SK-N-SH treated with all-trans-retinoic acid at 6 μM for 48 hours (cell line): ENCODE data around the gene TMEM132D.

Experiments
- CSDC2 ChIP-seq: fragments of 250-450 bp; sonication (Bioruptor Pico); IDR thresholded peaks from 2 replicates; pipeline ENCODE4 v1.5.0; 2020; ENCODE audit warnings: mild to moderate bottlenecking, moderate library complexity
- RARB ChIP-seq: fragments of 250-450 bp; sonication (Bioruptor Pico); IDR thresholded peaks from 2 replicates; pipeline ENCODE4 v1.8.0; 2021; ENCODE audit warnings: mild to moderate bottlenecking, moderate library complexity
- ZFP3 ChIP-seq: fragments of 250-450 bp; sonication (Bioruptor Pico); IDR thresholded peaks from 2 replicates; pipeline ENCODE4 v1.5.0; 2020; ENCODE audit warnings: mild to moderate bottlenecking, moderate library complexity

DNA sequence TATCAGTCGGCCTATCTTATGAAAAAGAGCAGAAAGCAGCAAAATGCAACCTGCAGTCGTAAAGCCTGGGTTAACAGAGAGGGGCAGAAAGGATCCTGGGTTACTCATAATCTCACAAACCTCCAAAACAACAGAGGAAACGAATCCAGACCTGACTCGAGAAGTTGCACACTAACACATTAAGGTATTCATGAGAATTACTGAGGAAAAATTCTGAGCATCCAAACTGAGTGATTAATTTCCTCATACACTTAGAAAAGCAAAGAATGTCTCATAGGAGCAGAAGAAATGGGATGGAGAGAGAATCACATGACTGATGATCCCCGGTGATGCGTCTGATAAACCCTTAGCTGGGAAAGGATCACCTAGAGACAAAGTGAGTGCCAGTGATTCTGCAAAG, 272.5 kb downstream of the TMEM132D start:
- no peak for TF ChIP-seq RARB
- TF ChIP-seq CSDC2 (CRISPR knock-in tag): no peak
- no peak for TF ChIP-seq ZFP3
